Astrocyte of the cerebellum (primary cell): ENCODE measurements around the gene SIVA1.

Experiments
- DNase-seq: peaks from one replicate; pipeline ENCODE4 v3.0.0-alpha.2; 2011; ENCODE audit warnings: low read depth
- H3K4me3 ChIP-seq: 2 replicates; pipeline ENCODE4 v1.5.1; 2011; ENCODE audit warnings: mild to moderate bottlenecking, low read depth, low read length, moderate library complexity
- CTCF ChIP-seq: IDR thresholded peaks from 2 replicates; pipeline ENCODE4 v1.5.1; 2012; ENCODE audit warnings: low read length, low read depth, moderate library complexity, mild to moderate bottlenecking; ENCODE audit errors: missing control alignments
- in situ Hi-C: cut with HindIII; loops from 2 replicates; pipeline ENCODE4 v1.10.0; 2017; ENCODE audit warnings: low sequenced_read_pairs

Gene SIVA1

GRCh38 chr14:104718871-104719270 is 34.1 kb upstream of the SIVA1 start:
- H3K4me3 ChIP-seq: no peak overlapping the region
- in situ Hi-C loops: no loop called here
- TF ChIP-seq CTCF: no peak
- no peak for DNase-seq

GRCh38 chr14:104719343-104719742 is 33.6 kb upstream of the SIVA1 start:
- TF ChIP-seq CTCF: no peak
- in situ Hi-C loops: no loop called here
- H3K4me3 ChIP-seq: no peak overlapping the region
- DNase-seq: no peak

GRCh38 chr14:104721505-104722431 is 31.2 kb upstream of the SIVA1 start:
- TF ChIP-seq CTCF: no peak
- in situ Hi-C loops: no loop called here
- no peak overlapping the region for H3K4me3 ChIP-seq
- DNase-seq: no peak

- H3K4me3 ChIP-seq: no peak overlapping the region
- TF ChIP-seq CTCF: no peak
- no peak for DNase-seq
- in situ Hi-C loops: no loop called here
These were observed 29.9 kb upstream of the SIVA1 start for GRCh38 chr14:104722938-104723650.

GRCh38 chr14:104723651-104724406 is 29.1 kb upstream of the SIVA1 start, which contains the start of gene ADSS1:
ADSS1 (plus strand) TSS chr14:104724229; CDS start chr14:104724271, 42 bp downstream.
- in situ Hi-C loops: no loop called here
- peak within 1 kb of the TSS; percentile 41 for H3K4me3 ChIP-seq
- DNase-seq: no peak
- TF ChIP-seq CTCF: peak; percentile 75

- in situ Hi-C loops: no loop called here
- no peak for TF ChIP-seq CTCF
- peak overlapping the region; percentile 41 for H3K4me3 ChIP-seq
- no peak for DNase-seq
These were observed 28.5 kb upstream of the SIVA1 start for GRCh38 chr14:104724407-104724980.
